HG03103 (cell line): Measurements from ENCODE around the gene ABCC10.
"Not testable (repeated sequence)": the region's sequence is repeated elsewhere in the genome, so short reads cannot be mapped to it uniquely, and the experiment has no call there.

Source experiments
- ATAC-seq: cut with Tn5 transposase; IDR thresholded peaks from one replicate; pipeline ENCODE4 v1.9.1; 2021; ENCODE audit warnings: low read depth; ENCODE audit not compliant: unreplicated experiment

Gene ABCC10

DNA sequence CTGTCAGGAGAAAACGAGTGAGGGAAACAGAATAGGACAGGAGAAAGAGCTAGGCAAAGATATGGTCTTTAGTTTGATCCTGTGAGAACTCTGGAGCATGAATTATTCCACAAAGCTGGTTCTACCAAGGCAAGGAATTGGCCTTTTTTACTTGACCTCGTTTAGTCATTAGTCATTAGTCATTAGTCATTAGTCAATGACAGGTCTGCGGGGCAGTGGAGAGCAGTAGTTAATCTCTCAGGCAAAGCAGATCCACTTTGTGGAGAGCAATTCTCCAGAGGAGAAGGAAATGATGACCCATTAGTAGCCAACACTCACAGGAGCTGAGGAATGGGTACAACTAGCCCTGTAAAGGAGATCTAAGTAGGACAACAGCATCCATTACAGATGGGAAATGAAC, 22.0 kb upstream of the ABCC10 start:
- no peak for ATAC-seq

DNA sequence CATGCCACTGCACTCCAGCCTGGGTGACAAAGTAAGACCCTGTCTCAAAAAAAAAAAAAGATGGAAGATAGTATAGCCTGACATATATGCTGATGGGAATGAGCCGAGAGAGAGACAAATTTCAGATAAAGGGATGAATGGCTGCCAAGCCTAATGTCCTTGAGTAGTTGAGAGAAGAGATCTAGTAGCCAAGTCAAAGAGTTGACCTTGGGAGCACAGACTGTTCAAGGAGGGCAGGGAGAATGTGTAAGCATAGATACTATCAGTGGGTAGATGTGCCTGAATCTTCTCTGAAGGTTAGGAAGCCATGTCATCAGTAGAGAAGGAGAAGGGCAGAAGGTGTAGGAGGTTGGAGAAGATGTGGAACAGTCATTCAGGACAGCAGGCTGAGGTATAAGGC, 20.0 kb upstream of the ABCC10 start:
- ATAC-seq: no peak

DNA sequence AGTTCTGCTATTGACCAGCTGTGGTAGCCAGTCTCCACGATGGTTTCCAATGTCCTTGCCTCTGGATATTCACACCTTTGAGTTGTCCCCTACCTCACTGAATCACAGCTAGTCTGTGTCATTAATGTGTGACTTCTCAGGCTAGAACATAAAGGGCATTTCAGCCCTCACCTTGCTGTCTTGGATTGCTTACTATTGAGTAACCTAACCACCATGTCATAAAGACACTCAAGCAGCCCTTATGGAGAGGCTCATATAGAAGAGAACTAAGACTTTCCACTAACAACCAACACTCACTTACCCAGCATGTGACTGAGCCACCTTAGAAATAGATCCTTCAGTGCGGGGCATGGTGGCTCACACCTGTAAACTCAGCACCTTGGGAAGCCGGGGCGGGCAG, 19.1 kb upstream of the ABCC10 start:
- ATAC-seq: no peak

DNA sequence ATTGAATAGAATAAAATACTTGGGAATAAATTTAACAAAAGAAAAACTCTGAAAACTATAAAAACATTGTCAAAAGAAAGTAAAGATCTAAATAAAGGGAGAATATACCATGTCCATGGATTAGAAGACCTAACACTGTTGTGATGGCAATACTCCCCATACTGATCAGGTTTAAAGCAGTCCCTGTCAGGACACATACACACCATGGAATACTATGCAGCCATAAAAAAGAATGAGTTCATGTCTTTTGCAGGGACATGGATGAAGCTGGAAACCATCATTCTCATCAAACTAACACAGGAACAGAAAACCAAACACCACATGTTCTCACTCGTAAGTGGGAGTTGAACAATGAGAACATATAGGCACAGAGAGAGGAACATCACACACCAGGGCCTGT, 16.6 kb upstream of the ABCC10 start:
- not testable (repeated sequence) for ATAC-seq

DNA sequence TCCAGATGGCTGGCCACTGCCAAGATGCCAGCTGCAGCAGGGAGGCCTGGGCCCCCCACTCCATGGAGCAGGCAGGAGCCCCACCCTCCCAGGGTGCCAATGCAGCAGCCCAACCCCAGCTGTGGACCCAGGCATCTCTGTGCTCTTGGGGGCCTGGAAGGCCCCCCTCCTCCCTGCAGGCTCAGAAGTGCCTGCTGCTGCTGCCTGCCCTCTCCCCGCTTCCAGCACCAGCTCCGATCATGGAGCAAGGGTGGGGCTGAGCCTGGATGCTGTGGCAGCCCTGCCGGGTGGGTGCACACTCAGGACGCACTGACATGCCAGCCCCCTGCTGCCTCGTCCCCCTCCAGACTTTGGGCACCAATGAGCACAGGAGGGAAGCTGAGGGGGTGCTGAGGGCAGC, 14.8 kb upstream of the ABCC10 start:
- no peak for ATAC-seq

DNA sequence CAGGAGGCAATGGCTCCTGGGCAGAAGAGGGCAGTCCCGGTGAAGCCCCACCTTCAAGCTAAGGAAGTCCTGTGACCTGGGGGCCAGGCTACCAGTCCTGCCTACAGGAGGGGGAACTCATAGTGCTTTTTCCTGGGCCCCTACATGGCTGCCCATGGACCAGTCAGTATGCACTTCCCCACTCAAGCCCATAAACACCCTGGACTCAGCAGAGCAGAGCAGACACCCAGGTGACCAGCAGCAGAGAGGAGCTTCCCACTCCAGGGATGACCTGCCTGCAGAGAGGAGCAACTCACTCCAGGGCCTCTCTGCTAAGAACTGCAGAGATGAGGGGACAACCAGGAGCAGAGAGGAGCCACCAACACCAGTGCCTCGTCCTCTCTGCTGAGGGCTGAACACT, 14.3 kb upstream of the ABCC10 start:
- no peak for ATAC-seq

DNA sequence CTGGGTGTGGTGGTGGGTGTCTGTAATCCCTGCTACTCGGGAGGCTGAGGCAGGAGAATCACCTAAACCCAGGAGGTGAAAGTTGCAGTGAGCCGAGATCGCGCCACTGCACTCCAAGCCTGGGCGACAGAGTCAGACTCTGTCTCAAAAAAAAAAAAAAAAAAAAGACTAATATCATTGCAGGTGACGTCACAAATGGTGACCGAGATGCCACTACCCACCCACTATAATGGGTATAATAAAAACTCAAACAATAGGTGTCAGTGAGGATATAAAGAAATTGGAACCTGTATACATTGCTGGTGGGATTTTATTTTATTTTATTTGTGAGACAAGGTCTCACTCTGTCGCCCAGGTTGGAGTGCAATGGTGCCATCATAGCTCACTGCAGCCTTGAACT, 12.1 kb upstream of the ABCC10 start:
- not testable (repeated sequence) for ATAC-seq

DNA sequence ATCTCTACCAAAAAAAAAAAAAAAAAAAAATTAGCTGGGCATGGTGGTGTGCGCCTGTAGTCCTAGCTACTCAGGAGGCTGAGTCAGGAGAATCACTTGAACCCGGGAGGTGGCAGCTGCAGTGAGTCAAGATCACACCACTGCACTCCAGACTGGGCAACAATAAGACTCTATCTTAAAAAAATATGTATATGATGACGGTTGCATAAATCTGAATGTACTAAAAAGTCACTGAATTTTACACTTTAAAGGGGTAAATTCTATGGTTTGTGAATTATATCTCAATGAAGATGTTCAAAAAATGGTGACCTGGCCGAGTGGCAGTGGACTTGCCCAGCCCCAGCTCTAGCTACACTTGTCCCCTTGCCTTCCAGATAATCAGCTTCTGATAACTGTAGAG, 10.4 kb upstream of the ABCC10 start:
- no peak for ATAC-seq

DNA sequence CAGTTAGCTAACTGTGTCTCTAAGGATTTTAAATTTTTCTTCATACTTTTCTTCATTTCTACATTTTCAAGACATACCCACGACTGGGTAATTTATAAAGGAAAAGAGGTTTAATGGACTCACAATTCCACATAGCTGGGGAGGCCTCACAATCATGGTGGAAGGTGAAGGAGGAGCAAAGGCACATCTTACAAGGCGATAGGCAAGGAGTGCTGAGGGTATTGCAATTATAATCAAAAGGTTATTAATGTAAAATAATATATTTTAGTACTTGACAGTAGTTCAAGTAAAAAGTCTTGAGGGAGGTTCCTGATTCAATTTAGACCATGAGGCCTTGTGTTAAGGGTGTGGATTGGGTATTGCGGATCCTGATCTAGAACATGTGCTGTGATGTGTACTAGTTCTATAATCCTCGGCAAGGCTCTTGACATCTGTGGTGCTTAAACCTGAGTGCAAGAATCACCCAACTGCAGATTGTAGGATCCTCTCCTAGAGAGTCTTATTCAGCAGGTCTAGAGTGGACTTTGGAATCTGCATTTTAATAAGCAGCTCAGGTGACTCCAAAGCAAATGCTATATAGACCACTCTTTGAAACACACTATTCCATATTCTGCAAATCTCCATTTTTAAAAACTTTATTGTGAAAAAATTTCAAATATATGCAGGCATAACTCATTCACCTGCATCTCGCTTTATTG, 7.2 kb upstream of the ABCC10 start:
- no peak for ATAC-seq

DNA sequence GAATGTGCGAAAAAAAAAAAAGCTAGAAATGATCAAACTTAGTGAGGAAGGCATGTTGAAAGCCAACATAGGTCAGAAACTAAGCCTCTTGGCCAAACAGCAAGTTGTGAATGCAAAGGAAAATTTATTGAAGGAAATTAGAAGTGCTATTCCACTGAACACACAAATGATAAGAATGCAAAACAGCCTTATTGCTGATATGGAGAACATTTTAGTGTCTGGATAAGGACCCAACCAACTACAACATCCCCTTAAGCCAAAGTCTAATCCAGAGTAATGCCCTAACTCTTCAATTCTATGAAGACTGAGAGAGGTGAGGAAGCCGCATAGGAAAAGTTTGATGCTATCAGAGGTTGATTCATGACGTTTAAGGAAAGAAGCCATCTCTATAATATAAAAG, 5.5 kb upstream of the ABCC10 start:
- no peak for ATAC-seq

DNA sequence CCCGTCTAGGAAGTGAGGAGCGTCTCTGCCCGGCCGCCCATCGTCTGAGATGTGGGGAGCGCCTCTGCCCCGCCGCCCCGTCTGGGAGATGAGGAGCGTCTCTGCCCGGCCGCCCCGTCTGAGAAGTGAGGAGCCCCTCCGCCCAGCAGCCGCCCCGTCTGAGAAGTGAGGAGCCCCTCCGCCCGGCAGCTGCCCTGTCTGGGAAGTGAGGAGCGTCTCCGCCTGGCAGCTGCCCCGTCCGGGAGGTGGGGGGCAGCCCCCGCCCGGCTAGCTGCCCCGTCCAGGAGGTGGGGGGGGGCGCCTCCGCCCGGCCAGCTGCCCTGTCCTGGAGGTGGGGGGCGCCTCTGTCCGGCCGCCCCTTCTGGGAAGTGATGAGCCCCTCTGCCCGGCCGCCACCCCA, 2.3 kb upstream of the ABCC10 start:
- ATAC-seq: not testable (repeated sequence)

DNA sequence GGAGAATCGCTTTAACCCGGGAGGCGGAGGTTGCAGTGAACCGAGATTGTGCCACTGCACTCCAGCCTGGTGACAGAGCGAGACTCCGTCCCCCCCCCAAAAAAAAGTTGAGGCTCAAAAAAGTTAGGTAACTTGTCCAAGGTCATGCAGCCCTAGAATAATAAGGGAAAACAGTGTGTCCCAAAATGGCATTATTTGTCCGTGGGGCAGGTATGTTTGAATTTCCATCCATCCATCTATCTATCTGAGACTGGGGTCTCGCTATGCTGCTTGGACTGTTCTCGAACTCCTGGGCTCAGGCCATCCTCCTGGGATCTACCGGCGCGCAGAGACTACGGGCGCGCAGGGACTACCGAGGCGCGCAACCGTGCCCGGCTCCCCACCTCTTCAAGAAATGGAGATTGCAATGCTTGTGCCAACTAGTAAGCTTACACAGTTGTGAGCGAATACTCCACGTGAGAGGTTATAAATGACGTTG, 374 bp upstream of the ABCC10 start:
- no peak for ATAC-seq

DNA sequence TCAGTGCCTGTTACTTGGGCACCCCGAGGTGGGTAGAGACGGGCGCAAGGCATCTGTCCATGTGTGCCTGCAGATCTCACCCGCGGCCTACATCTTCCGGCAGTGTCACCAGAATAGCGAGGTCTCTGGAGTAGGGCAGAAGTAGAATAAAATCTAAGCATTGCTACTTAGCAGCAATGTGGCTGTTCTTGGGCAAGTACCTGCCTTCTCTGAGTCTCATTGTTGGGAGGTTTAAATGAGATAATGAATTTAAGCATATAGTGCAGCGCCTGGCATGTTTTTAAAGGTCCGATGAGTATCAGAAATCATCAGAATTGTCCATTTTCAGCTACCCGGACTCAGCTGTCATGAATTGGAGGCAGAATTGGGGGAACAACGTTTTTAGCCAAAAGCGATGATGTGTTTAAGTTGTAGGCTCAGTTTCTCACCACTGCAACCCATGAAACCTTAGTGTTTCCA, 800 bp downstream of the ABCC10 start:
- no peak for ATAC-seq

DNA sequence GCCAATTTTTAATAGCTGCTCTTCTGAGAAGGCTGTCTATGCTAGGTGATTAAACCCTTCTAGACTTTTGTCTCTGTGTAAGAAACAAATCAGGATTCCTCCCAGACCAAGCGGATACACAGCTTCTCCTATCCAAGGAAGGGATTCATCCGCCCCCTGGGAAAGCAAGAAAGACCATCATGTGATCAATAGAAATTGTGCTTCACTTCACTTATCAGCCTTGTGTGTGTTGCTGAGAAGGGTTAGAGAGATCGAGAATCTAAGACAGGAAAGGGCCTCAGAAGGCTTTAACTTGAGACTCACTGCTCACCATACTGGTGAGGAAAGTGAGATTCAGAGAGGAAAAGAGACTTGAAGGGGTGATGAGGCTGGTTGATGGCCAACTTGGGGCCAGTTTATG, 1.5 kb downstream of the ABCC10 start:
- ATAC-seq: no peak

DNA sequence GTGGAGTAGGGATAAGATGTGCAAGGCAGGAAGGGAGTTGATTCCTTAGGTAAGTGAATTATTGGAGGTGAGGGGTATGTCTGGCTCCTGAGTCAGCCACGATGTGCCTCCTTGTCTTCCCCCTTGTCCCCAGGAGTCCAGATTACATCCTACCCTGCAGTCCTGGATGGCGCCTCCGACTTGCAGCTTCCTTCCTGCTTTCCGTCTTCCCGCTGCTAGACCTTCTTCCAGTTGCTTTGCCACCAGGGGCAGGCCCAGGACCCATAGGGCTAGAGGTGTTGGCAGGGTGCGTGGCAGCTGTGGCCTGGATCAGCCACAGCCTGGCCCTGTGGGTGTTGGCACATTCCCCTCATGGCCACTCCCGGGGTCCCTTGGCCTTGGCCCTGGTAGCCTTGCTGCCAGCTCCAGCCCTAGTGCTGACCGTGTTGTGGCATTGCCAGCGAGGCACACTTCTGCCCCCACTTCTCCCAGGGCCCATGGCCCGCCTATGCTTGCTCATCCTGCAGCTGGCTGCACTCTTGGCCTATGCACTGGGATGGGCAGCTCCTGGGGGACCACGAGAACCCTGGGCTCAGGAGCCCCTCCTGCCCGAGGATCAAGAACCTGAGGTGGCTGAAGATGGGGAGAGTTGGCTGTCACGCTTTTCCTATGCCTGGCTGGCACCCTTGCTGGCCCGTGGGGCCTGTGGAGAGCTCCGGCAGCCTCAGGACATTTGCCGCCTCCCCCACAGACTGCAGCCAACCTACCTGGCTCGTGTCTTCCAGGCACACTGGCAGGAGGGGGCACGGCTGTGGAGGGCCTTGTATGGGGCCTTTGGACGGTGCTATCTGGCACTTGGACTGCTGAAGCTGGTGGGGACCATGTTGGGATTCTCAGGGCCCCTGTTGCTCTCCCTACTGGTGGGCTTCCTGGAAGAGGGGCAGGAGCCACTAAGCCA, 4.9 kb downstream of the ABCC10 start:
- ATAC-seq: no peak

DNA sequence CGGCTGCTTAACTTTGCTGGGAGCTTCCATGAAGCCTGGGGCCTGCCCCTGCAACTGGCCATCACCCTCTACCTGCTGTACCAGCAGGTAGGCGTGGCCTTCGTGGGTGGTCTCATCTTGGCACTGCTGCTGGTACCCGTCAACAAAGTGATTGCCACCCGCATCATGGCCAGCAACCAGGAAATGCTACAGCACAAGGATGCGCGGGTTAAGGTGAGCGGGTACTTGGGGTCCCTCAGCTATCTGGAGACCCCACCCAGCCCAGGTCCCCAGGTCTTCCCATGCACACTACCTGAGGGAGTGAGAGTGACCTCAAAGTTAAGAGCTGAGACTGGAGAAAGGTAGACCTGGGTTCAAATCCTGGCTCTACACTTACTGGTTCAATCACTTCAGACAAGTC, 5.8 kb downstream of the ABCC10 start:
- ATAC-seq: no peak

DNA sequence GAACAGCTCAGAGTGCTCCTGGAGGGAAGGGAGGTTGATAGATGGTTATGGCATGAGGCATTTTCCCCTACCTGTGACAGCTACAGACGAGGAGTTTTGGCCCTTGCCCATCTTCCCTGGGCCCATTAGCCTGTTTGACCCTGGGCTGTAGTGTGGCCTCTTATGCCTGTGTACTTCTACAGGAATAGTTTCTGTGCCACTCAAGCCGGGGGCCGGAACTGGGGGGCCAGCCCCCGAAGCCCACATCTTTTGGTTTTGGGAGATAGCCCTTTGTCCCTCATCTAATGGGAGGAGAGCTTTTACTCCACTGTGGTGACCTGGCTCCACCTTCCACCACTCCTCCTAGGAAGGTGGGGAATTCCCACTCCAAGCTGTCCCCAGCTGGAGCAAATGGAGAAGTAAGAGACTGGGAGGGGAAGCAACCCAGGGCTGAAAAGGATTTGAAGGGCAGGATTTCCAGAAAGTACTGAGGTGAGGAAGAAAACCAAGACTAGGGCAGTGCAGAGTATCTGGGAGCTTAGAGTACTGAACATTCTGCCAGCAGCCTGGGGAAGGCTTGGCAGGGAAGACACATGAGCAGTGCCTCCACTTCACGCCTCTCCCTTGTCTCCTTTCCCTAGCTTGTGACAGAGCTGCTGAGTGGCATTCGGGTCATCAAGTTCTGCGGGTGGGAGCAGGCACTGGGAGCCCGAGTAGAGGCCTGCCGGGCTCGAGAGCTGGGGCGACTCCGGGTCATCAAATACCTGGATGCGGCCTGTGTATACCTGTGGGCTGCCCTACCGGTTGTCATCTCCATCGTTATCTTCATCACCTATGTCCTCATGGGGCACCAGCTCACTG, 6.9 kb downstream of the ABCC10 start:
- ATAC-seq: no peak

DNA sequence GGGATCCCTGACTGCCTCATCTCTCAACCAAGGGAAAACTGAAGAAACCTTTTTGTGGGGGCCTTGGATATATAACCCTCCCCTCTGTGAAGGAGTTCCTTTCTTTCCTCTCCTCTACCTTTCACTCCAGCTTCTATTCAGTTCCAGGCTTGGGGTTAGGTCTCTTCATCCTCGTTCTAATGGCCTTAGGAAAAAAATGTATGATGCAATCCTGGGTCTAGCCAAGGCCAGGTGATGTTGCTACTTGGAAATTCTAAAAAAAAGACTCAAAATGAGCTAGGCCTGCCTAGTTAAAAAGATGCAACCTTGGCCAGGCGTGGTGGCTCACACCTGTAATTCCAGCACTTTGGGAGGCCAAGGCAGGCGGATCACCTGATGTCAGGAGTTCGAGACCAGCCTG, 7.6 kb downstream of the ABCC10 start:
- no peak for ATAC-seq

DNA sequence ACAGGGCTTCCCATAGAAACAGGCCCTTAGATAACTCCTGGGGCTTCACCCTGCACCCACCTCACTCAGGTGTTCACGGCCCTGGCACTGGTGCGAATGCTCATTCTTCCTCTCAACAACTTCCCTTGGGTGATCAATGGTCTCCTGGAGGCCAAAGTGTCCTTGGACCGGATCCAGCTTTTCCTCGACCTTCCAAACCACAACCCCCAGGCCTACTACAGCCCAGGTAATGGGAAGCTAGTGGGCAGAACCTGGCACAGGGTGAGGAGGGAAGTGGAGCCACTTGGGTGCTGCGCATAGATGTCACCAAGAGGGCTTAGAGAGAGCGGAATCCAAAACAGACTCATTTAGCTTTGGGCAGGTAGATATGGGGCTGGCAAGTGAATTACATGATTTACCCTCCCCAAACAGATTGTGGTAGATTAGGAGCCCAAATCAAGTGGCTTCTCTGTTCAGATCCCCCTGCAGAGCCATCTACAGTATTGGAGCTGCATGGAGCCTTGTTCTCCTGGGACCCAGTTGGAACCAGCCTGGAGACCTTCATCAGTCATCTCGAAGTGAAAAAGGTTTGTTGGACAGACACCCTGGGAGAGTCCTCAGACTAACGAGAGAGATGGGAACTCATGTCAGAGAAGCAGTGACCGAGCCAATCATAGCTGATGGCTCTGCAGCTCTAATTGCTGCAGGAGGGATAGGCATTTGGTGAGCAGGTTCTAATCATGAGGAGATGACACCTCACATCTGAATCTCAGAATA, 8.5 kb downstream of the ABCC10 start:
- ATAC-seq: no peak
